Measurements from ENCODE around the gene MMADHC.

DNA sequence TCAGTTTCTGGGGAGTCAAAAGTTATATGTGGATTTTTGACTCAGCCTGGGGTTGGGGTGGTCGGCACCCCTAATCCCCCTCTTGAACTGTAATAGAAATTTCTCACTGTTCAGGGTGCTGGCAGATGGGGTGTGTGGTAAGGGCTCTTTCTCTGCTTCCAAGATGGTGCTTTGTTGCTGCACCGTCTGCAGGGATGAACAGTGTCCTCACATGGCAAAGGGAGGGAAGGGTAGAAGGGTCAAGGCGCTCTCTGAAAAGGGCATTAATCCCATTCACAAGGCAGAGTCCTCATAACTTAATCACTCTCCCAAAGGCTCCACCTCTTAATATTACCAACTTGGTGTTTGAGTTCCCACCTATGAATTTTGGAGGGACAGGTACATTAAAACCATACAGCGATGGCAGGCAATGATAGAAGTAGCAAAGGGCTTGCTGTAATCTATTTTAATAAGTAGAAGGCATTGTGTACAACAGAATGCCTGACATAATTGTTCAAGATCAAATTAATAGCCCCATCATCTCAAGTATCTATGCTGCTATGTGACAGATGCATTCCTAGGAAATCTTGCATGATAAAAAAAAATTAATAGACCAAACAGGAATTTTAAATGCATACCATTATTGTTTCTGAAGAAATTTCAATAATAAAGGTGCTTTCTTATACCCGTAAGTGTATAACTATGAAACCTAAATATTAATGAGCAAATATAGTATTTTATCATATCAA lies 28.1 kb downstream of the MMADHC start:
- TF ChIP-seq, protein P1, sequence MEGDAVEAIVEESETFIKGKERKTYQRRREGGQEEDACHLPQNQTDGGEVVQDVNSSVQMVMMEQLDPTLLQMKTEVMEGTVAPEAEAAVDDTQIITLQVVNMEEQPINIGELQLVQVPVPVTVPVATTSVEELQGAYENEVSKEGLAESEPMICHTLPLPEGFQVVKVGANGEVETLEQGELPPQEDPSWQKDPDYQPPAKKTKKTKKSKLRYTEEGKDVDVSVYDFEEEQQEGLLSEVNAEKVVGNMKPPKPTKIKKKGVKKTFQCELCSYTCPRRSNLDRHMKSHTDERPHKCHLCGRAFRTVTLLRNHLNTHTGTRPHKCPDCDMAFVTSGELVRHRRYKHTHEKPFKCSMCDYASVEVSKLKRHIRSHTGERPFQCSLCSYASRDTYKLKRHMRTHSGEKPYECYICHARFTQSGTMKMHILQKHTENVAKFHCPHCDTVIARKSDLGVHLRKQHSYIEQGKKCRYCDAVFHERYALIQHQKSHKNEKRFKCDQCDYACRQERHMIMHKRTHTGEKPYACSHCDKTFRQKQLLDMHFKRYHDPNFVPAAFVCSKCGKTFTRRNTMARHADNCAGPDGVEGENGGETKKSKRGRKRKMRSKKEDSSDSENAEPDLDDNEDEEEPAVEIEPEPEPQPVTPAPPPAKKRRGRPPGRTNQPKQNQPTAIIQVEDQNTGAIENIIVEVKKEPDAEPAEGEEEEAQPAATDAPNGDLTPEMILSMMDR (IDR thresholded peaks at IDR 0.05 in 8 of 11, conservative IDR thresholded peaks at IDR 0.05 in 3 of 11): no peak
- no peak for TF ChIP-seq POLR2AphosphoS5 (IDR thresholded peaks at IDR 0.05)
- no peak for TF ChIP-seq POLR2A (IDR thresholded peaks at IDR 0.05)
